ENCODE measurements around the gene GDPD4.

The GDPD4 gene

DNA sequence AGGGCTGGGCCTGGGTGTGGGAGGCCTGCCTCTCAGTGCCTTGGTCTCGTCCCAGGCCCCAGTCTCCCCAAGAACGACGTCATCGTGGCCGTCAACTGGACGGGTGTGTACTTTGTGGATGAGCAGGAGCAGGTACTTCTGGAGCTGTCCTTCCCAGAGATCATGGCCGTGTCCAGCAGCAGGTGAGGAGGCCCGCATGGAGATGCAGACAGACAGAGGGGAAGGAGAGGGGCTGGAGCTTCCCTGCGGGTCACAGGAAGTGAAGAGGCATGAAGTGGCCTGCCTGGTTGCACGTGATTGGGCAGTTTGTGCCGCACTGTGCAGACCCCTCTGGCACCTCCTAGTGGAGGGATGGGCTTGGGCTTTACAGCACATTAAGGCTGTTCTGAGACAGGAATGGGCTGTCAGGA, 103.0 kb downstream of the GDPD4 start:
- DNase-seq (ENCODE audit: low read depth in 1 of 2, low spot score in 1 of 2) = peak in 1 of 2 experiments; percentile 32
- in situ Hi-C loops (cut with HindIII; ENCODE audit: low pct_unique_long_range_greater_than_20kb, low sequenced_read_pairs) = no loop called here
- TF ChIP-seq JUND (IDR thresholded peaks at IDR 0.05; ENCODE audit: low read depth) = no peak

DNA sequence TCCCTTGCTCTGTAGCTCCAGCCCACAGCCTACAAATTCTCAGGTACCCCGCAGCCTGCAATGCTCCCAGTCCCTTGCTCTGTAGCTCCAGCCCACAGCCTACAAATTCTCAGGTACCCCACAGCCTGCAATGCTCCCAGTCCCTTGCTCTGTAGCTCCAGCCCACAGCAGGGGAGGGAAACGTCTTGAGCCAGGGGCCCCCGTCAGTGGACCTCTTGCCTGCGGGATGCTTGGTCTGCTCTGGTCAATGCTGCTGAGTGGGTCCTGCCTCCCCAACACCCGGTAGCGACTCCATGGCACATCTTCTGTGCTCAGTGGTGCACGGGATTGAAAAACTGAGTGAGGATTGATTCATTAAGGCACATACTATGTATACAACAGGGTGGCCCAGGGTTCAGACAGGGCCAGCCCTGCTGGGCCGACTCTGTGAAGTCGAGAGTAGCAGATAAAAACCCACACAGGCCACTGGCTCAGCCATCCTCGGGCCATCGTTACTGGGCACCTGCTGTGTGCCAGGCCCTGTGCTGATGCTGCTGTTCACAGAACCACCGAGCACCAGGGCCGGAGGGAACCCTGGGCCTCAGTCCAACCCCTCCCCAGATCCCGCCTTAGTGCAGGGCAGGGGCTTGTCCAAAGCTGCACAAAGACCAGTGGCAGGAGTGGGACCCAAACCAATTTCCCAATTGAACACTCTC, 103.7 kb downstream of the GDPD4 start:
- in situ Hi-C loops (cut with HindIII; ENCODE audit: low pct_unique_long_range_greater_than_20kb, low sequenced_read_pairs) = no loop called here
- TF ChIP-seq JUND (IDR thresholded peaks at IDR 0.05; ENCODE audit: low read depth) = no peak
- DNase-seq (ENCODE audit: low read depth in 1 of 2, low spot score in 1 of 2) = no peak

DNA sequence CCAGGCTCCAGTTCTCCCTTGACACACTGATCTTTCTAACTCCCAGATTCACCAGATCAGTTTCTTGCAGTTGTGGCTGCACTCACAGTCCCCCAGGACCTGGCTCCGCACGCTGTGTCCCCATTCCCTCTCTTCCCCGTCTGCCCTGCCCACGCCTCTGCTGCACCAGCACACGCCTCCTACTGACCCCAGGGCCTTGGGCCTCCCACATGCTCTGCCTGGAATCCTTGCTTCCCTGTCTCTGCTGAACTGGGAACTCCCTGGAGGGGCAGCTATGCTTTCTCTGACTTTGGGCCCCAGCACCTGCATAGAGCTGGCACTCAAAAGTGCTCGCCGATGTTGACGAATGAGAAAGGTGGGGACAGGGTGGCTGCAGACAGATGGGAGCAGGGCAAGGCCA, 104.5 kb downstream of the GDPD4 start:
- no peak for TF ChIP-seq JUND (IDR thresholded peaks at IDR 0.05; ENCODE audit: low read depth)
- no peak for DNase-seq (ENCODE audit: low read depth in 1 of 2, low spot score in 1 of 2)
- in situ Hi-C loops (cut with HindIII; ENCODE audit: low pct_unique_long_range_greater_than_20kb, low sequenced_read_pairs) = no loop called here

DNA sequence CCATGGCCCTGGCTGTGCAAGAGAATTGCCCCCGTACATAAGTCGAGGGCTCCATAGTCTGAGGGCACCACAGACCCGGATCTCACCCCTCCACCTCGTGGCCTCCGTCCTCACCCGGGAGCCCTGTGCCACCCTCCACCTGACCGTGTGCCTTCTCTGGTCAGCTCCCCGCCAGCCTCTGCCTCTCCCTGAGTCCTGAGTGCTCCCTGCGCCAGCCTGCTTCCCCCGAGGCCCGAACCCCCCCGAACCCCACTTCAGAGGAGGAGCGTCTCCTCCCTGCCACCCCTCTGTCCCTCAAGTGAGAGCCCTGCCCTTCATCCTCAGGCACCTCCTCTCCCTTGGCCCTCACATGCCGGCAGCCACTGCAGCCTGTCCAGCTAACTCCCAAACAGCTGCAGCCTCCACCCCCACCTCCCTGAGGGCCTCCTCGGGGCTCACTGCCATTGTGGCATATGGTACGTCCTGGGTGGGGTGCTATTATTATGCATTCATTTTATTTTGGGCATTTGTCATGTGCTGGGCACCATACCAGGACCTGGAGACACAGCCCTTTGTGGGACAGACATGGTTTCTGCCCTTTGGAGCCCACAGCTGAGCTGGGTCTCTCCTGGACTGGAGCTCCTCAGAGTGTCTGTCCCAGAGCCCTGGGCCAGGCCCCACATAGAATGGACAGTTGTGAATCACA, 106.3 kb downstream of the GDPD4 start:
- in situ Hi-C loops (cut with HindIII; ENCODE audit: low pct_unique_long_range_greater_than_20kb, low sequenced_read_pairs) = no loop called here

DNA sequence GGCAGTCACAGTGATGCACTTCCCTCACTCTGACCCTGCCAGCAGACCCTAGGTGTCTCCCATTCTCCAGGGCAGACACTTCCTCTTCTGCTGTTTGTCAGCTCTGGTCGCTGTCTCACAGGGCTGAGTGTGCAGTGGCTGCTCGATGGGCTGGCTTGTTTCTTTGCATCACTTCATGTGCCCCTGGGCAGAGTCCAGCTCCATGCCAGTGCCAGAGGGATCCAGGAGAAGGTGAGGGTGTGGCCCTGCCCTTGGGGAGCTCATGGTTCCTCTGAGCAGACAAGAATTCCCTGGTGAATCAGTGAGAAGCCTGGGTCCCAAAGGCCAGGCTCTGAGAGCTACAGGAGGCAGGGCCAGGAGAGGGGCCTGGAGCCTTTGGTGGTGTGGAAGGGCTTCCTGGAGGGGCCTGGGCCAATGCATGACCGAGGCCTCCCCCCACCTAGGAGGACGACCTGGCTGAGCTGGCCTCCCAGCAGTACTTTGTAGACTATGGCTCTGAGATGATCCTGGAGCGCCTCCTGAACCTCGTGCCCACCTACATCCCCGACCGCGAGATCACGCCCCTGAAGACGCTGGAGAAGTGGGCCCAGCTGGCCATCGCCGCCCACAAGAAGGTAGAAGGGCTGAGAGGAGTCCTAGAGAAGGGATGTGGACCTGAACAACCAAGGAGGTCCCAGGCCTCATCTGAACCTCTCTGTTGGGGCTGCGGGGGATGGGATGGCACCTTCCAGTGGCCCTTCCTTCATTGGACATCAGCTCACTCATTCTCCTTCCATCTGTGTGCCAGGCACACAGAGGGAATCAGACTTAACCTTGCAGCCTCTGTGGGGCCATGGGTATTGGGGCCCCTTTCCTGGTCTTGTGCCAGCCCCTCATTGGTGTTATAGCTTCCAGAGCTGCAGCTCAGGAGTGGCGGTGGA, 107.3 kb downstream of the GDPD4 start:
- in situ Hi-C loops (cut with HindIII; ENCODE audit: low pct_unique_long_range_greater_than_20kb, low sequenced_read_pairs) = no loop called here
- TF ChIP-seq JUND (IDR thresholded peaks at IDR 0.05; ENCODE audit: low read depth) = no peak
- DNase-seq (ENCODE audit: low read depth in 1 of 2, low spot score in 1 of 2) = no peak

More for the DNA sequence above, 106.3 kb downstream of the GDPD4 start:
- DNase-seq (ENCODE audit: low read depth in 1 of 2, low spot score in 1 of 2) = no peak
- no peak for TF ChIP-seq JUND (IDR thresholded peaks at IDR 0.05; ENCODE audit: low read depth)

DNA sequence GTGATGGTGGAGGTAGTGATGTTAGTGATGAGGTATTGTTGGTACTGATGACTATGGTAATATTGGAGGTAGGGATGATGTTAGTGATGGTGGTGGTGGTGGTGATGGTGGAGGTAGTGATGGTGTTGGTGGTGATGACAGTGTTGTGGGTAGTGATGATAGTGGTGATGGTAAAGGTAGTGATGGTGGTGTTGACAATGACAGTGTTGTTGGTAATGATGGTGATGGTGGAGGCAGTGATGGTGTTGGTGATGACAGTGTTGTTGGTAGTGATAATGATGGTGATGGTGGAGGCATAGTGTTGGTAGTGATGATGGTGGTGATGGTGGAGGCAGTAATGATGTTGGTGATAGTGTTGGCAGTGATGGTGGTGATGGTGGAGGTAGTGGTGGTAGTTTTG, 108.3 kb downstream of the GDPD4 start:
- no peak for TF ChIP-seq JUND (IDR thresholded peaks at IDR 0.05; ENCODE audit: low read depth)
- no peak for DNase-seq (ENCODE audit: low read depth in 1 of 2, low spot score in 1 of 2)
- in situ Hi-C loops (cut with HindIII; ENCODE audit: low pct_unique_long_range_greater_than_20kb, low sequenced_read_pairs) = no loop called here

DNA sequence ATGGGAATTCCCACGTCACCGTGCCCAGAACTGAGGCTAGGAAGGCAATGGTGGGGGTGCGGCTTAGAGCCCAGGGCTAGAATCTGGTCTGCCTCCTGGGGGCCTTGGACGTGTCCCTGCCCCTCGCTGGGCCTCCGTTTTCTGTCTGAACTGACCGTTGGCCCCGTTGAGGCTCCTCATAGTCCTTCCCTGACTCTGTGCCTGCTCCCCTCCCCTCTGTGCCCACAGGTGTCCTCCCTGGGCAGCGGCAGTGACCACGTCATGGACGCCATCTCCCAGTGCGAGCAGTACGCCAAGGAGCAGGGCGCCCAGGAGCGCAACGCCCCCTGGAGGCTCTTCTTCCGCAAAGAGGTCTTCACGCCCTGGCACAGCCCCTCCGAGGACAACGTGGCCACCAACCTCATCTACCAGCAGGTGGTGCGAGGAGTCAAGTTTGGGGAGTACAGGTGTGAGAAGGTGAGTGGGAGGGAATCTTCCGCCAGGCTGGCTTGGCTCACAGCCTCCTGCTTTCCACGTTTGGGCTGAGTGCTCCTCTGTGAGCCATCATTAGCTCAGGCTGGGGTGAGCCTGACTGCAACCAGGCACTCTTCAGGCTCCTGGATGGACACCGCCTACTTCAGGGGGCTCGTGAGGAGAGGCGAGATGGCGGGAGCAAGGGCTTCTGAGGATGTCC, 109.5 kb downstream of the GDPD4 start:
- in situ Hi-C loops (cut with HindIII; ENCODE audit: low pct_unique_long_range_greater_than_20kb, low sequenced_read_pairs) = no loop called here
- no peak for TF ChIP-seq JUND (IDR thresholded peaks at IDR 0.05; ENCODE audit: low read depth)
- peak; percentile 98 for DNase-seq (ENCODE audit: low read depth in 1 of 2, low spot score in 1 of 2)

DNA sequence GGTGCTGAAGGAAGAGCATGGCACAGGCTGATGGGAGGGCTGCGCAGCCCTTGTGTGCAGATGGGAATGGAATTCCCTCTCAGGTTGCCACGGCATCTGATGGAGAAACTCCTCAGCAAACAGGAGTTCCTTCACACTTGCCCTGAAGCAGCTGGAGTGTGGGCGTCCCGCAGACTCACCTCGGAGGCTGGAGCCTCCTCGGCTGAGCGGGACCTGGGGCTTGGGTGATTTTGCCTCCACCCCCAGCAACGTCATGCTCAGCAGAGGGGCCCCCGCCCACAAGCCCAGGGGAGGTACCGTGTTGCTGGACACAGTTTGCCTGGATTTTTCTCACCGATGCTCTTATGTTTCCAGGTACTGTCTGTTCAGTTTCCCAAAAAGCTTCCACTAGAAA, 110.1 kb downstream of the GDPD4 start:
- in situ Hi-C loops (cut with HindIII; ENCODE audit: low pct_unique_long_range_greater_than_20kb, low sequenced_read_pairs) = no loop called here
- DNase-seq (ENCODE audit: low read depth in 1 of 2, low spot score in 1 of 2) = peak; percentile 59 to 69

DNA sequence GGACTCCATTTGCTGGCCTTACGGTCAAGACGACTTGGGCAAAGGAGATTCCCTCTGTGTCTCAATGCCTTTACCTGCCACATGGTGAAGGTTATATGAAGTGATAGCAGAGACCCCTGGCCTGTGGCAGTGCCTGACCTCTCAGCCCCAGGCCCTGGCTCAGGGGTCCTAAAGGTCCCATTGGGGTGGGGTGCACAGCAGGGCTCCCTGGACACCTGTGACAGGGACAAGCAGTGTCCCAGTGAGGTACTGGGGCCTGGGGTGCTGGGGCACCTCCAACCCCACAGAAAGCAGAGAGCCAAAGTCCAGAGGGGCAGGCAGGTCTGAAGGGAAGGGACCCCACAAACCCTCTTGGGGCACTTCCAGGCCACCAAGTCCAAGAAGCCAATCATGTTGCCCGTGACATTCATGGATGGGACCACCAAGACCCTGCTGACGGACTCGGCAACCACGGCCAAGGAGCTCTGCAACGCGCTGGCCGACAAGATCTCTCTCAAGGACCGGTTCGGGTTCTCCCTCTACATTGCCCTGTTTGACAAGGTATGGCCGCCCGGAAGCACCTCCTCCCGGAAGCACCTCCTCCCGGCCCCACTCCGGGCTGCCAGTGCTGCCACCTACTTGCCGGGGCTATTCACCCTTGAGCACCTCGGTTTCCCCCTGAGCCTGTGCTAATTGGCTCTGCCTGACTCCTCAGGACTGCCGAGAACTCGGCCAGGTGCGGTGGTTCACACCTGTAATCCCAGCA, 111.0 kb downstream of the GDPD4 start:
- in situ Hi-C loops (cut with HindIII; ENCODE audit: low pct_unique_long_range_greater_than_20kb, low sequenced_read_pairs) = no loop called here
- DNase-seq (ENCODE audit: low read depth in 1 of 2, low spot score in 1 of 2) = peak in 1 of 2 experiments; percentile 15

More for the DNA sequence above, 110.1 kb downstream of the GDPD4 start:
- TF ChIP-seq JUND (IDR thresholded peaks at IDR 0.05; ENCODE audit: low read depth) = no peak

DNA sequence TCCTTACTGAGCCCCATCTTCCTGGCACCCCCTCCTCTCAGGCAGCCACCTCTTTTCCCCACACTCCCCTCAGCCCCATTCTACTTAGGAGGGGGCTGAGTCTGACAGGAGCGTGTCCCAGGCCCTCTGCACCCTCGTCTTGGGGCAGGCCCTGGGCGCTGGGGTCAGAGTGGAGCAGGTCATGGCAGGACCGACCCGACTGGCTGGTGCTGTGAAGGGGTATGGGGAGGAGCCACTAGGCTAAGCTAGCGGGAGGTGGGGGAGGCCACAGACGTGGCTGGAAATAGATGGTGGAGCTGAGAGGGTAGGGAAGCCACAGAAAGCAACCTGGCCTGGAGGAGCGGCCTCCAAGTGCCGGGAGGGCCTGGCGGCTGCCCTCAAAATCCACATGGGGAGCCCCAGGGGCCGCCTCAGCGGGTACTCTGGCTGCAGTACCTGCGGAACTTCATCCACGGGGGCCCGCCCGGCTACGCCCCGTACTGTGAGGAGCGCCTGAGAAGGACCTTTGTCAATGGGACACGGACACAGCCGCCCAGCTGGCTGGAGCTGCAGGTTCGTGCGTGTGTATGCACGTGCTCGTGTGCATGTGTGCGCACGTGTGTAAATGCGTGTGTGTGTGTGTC, 111.8 kb downstream of the GDPD4 start:
- in situ Hi-C loops (cut with HindIII; ENCODE audit: low pct_unique_long_range_greater_than_20kb, low sequenced_read_pairs) = no loop called here
- DNase-seq (ENCODE audit: low read depth in 1 of 2, low spot score in 1 of 2) = no peak
- no peak for TF ChIP-seq JUND (IDR thresholded peaks at IDR 0.05; ENCODE audit: low read depth)

More for the DNA sequence above, 111.0 kb downstream of the GDPD4 start:
- no peak for TF ChIP-seq JUND (IDR thresholded peaks at IDR 0.05; ENCODE audit: low read depth)
